HG03175 (cell line): Measurements from ENCODE around the gene SCD.

ENCODE experiments used
- ATAC-seq: cut with Tn5 transposase; IDR thresholded peaks from one replicate; pipeline ENCODE4 v1.9.1; 2021; ENCODE audit warnings: mild to moderate bottlenecking, moderate library complexity; ENCODE audit not compliant: unreplicated experiment

Gene SCD

DNA sequence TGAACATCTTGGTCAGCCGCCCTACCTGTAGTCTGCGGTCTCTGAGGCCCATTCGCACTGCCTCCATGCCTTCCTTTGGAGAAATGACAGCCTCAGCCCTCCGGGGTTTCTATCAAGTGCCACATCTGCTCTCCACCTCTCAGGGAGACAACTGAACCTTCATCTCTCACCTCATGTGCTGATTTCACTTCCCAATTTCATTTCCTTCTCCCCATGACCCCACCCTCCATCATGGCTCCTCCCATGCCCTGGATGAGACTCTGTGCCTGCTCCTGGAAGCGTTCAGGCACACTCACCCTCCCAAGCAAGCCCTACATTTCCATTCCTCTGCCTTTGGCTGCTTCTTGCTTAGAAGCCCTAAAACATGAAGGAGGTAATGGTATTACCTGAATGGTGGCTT lies 7.8 kb upstream of the SCD start:
- ATAC-seq = peak; percentile 49

DNA sequence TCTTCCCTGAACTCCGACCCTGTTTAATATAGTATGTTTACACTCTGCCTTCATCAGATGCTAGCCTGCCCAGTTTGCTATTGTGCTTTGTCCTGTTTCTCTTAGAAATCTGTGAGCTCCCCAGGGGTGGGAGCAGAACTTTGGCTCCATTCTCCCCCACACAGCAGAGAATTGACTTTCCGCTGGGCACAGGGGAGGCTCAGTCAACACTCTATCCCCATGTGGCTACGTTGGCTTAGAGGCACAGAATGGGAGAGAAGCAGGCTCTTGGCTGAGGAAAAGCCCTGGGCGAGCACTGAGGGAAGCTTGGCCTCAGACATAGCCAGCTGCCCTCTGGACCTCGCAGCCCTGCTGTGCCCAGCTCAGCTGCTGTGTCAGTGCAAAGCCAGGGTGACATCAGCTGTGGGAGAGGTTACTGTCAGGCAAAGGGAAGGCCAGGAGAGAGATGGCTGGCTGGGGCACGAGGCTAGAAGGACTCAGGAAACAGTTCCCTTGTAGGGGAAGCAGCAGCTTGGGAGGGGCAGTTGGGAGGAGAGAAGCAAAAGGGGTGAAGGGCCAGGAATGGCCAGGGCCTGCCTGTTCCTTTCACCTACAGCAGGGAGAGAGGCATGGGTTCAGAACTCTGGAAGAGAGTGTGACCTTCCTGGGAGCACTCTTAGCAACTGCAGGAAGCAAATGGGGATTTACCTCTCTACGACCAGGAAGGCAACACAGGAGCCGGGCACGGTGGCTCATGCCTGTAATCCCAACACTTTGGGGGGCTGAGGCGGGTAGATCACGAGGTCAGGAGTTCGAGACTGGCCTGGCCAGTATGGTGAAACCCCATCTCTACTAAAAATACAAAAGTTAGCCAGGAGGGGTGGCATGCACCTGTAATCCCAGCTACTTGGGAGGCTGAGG lies 5.8 kb upstream of the SCD start:
- ATAC-seq = no peak

DNA sequence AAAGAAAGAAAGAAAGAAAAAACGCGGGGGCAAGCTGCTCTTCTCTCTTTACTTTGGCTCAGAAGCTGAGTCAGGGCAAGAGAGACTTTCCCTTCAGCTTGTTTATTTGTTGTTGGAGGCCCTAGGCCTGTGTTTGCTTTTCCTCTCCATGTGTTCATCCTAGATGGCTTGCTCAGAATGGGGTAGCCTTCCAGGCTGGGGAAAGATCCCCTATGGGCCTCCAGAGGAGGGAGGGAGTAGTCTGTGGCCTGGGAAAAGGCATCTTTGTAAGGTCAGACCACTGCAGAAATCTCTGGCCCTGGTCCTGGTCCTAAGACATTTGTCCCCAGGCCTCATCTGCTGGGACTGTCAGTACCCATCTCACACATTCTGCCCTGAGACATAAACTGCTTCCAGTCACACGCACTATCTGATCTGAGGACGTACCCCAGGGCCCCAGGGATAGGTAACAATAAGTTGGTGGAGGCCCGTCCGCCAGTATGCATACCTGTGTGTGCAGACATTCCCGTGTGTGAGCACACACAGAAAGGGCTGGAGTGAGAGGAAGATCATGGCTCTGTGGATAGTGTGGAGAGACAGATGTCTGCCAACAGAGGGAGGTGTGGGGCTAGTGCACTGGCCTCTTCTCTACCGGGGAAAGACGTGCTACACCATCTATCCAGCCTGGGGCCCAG lies 4.9 kb upstream of the SCD start:
- ATAC-seq = no peak

DNA sequence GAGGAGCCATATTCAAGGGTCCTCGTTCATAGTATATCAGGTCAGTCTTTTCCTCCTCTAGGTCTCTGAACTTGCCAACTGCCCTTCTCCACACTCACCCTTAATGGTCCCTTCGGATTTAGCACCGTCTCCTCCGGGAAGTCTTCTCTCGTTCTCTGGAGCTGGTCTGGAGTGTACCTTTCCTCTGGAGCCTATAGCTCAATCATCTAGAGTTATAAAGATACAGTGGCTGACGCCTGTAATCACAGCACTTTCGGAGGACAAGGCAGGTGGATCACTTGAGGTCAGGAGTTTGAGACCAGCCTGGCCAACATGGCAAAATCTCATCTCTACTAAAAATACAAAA lies 4.4 kb upstream of the SCD start:
- ATAC-seq = no peak

DNA sequence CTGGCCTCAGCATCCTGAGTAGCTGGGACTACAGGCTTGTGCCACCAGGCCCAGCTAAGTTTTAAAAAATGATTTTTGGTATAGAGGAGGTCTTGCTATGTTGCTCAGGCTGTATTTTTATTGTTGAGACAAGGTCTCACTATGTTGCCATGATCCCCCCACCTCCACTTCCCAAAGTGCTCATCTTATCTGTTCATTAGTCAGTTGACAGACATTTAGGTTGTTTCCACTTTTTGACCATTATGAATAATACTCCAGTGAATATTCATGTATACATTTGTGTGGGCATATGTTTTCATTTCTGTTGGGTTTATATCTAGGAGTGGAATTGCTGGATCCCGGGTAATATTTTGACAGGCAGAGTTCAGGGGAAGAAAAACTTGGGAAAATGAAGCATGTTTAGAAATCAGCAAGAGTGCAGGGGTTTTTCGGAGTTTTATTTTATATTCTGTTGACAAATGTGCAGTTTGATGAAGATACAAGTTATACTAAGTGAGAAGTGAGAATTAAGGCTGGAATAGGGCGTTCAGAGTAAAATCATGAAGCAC lies 2.7 kb upstream of the SCD start:
- ATAC-seq = no peak

DNA sequence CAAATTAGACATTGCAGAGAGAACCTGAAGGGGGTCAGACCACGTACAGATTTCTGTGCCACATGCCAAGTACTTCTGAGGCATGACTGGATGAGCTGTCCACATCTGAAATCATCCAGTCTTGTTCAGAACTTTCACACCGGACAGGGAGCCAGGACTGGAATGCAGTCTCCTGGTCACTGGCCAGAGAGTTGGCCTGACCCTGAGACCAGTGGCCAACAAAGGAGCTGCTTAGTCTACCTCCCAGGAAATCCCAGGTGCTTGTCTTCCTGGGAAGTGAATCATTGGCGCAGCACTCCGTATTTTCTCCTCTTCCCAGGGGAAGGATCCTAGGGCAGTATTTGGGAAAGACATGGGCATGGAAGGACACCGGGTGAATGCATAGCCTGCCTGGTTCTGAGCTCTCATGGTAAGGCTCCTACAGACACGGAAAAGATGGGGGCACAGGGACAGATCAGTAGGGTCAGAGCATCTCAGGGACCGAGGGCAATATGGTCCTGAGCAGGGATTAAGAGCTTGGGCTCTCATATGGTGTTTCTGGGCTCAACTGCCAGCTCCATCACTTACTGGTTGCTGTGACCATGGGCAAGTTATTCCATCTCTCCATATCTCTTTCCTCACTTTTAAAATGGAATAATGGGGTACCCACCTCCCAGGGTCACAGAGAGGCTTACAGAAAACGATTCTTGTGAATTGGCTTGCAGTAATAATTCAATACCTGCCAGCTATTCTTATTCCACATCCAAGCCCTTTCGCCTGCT lies 1.3 kb upstream of the SCD start:
- ATAC-seq = no peak

DNA sequence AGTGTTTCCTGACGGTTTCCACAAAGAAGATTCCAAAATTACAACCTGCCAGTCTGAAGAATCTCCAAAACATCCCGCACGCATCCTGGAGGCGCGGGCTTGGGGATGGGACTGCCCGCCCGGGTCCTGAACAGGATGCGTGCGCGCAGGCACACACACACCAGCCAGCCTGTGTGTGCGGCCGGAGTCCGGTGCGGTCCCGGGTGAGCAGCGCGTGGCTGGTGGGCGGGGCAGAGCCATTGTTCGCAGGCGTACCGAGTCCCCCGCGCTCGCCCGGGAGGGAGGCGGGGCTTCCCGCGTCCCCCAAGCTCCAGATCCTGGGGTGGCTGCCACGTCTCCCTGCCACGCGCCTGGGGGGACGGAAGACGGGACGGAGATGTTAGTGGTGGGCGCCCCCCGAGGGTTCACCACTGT lies 675 bp upstream of the SCD start:
- ATAC-seq = peak; percentile 46

DNA sequence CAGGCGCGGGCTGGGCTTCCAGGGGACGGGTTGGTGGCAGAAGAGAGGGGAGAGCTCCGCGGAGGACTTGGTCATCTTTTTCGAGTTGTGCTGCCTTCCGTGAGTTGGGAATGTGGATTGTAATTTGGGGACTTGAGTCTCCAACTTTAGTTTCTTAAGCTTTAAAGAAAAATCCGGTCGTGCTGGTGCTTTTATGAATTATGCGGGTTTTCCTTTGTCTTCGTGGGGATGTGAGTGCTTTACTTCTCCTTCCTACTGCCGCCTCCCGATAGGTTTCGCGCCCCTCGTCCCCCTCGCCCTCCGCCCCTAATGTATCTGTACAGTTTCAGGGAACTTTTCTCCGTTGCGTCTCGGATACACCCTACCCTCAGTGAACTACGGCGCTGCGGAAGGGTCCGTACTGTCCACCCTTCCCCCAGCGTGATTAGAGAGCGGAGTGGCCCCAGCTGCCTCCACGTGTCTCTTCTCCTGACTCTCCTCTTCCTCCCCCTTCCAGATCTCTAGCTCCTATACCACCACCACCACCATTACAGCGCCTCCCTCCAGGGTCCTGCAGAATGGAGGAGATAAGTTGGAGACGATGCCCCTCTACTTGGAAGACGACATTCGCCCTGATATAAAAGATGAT lies 649 bp downstream of the SCD start:
- no peak for ATAC-seq

DNA sequence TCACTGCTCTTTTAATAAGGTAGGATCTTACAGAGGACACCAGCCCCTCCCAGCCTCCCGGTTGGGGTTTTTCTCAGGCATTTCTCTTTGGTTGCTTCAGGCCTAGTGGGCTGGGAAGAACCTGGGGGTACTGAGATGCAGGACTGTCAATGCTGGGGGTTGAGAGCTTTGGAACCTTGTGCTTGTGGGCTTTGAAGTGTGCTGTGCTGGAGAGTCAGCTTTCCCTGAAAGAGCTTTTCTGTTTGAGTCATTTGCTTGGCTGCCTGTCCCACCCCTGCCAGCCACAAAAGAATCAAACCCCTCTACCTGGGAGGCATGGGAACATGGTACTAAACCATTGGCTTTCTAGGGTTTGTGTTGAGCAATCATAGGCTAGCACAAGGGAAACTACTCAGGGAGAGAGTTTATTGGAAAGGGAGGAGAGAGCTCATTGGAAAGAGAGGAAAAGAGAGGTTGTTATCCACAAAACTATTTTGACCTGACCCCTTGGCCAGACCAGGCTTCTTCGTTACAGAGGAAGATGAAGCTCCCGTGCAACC lies 1.4 kb downstream of the SCD start:
- no peak for ATAC-seq

DNA sequence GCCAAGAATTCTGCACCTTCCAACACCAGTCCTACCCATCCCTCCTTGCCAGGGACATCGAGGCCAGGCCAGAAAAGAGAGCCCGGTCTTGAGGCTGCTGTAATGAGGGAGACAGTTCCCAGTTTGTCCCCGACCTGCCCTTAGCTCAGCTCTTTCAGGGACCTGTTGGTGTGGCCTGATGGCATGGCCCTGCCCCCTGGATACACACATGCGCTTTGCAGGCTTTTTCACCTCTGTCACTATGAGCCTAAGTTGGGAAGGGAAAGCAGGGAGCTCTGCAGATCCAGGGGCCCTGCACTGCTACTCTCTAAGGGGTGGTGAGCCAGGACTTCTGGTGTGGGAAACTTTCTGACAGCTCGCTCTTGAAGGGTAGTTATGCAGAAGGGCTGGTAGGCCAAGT lies 2.1 kb downstream of the SCD start:
- no peak for ATAC-seq

DNA sequence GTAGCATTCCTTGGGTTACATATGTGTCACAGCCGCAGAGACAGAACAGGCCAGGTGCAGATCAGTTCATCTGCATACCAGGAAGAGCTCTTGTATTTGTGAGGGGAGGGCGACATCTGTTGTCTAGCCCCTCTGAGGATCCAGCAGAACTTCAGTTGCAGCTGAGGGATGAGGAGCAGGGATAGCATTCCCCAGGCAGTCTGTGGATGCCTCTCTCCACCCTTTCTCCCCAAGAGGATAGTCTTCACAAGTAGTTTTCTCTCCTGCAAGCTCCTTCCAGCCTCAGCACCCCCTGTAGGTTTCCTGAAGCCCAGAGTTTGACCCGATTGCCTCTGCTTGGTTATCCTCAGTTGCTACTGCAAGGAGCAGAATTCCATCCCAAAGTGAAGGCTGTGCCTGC lies 2.6 kb downstream of the SCD start:
- ATAC-seq = no peak

DNA sequence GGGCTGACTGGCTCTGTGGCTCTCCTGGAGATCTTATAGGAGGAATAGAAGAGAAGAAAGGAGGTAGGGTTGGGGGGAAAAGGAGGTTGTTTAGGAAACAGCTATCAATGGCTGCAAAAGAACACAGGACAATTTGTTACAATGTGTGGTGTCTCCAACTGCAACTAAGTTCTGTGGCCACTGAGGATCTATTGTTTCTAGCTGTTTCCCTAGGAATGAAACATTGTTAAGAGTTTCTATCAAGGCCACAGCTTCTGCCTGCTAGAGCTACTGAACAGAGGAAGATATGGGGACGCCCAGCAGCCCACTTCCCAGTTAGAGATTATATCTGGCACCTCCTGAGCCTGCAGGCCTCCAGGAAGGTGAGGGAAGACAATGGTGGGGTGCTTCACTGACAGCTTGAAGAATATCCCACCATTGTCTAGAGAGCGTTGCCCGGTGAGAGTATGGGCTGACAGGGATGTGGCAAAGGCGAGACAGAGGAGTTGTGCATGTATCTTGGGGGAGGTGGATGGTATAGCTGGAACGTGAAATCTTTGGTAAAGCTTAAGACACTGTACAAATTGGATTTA lies 4.0 kb downstream of the SCD start:
- ATAC-seq = no peak

DNA sequence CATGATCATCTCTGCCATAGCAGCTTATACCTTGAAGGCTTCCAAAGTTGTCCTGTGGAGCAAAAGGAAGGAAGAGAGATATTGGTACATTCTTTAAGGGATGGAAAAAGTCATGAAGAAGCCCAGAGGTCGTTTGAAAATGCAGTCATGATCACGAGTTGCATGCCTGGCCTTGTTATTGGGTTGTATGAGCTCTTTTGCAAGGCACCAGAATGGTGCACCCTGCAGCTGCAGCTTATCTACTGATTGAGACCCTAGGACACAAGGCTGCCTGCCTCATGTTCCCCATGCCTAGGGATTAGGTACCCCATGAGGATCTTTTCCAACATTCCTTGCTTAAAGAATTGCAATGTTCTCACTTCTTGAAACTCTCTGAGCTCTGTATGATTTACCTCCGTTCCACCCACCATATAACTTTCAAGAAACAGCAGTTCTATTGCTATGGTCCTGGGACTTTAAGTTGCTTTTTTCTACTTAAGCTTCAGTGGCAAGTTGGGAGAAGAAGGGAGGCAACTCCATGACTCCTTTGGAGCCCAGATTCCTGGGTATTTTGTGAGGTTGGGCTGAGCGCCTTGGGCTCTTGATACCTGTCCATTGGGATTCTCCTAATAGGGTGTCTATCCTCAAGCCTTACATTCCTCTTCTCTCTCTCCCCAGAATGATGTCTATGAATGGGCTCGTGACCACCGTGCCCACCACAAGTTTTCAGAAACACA lies 6.9 kb downstream of the SCD start:
- ATAC-seq = no peak

DNA sequence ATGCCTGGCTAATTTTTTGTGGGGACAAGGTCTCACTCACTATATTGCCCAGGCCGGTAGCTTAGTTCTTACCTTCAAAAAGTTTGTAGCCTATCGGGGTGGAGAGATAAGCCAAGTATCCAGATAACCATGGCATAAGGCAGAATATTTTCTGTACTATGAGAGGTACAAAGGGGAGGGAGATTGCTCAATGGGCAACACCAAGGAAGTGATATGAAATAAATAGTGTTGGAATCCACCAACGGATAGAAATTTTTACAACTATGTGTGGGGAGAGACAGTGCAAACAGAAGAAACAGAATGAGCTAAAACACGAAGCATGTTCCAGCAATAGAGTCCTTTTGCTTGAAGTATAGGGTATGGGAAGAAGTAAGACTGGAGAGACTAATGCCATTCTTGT lies 8.1 kb downstream of the SCD start:
- ATAC-seq = no peak

DNA sequence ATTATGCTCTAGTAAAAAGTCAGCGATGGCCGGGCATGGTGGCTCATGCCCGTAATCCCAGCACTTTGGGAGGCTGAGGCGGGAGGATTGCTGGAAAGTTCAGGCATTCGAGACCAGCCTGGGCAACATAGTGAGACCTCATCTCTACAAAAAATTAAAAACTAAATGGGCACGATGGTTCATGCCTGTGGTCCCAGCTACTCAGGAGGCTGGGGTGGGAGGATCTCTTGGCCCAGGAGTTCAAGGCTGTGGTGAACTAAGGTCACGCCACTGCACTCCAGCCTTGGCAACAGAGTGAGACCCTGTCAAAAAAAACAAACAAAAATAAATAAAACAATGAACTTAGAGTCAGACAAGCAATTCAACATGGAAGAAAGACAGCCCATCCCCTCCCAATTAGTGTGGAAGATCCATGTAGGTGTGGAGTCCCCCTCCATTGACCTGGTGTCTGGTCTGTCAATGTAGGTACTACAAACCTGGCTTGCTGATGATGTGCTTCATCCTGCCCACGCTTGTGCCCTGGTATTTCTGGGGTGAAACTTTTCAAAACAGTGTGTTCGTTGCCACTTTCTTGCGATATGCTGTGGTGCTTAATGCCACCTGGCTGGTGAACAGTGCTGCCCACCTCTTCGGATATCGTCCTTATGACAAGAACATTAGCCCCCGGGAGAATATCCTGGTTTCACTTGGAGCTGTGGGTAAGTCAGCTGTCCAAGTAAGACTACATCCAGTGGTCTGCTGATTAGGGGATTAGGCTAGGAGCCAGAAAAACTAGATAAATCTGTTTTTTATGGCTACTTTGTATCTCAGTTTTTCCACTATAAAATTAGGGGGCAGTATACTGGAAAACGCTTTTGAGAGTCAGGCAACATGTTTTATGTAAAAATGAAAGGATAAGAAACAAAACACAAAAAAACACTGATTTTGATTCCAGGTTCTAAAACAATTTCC lies 9.3 kb downstream of the SCD start:
- no peak for ATAC-seq

DNA sequence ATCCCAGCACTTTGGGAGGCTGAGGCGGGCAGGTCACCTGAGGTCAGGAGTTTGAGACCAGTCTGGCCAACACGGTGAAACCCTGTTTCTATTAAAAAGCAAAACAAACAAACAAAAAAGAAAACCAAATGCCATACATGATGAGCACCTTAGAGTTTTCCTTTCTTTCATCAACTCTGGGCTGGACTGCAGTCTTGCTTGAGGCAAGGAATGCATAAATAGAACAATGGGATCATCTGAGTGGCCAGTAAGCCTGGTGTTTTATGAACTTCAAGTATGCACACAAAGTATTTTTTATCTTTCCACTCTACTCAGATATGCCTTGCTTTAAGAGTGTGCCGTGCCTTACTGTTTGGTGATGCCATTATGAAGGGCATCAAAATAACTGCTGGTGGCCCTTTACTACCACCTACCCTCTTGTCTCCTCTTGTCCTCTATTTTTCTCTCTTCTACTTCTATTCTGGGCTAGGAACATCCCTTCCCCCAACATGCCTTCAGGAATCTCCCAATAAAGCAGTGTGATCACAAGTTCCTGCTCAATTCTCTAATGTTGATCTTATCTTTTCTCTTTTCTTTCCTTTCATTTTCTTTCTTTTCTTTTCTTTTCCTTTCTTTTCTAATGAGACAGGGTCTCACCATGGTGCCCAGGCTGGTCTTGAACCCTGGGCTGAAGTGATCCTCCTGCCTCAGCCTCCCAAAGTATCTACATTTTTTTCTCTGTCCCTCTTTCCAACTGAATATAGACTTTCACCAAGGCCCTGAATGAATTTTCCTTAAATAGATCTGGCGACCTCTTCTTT lies 10.2 kb downstream of the SCD start:
- no peak for ATAC-seq

DNA sequence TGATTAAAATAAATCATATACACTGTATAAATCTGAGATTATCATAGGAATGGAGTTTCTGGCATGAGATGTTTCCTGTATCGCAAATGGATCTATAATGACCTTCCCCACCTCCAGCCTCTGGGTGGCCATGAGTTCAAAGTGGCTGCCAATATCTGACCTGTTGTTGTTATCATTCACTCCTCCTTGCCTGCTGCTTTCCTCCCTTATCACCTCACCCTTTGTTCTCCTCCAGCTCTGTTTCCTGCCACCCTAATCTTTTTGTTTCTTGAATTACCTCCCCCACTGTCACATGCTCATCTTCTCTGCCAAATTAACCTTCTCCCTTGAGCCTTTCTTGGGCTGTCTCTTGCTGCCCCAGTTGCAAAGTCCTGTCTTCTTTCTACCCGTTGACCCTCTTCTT lies 12.0 kb downstream of the SCD start:
- ATAC-seq = no peak
